ENCODE measurements around the gene STX3.
"Not testable (repeated sequence)": the region's sequence is repeated elsewhere in the genome, so short reads cannot be mapped to it uniquely, and the experiment has no call there.

STX3 gene

DNA sequence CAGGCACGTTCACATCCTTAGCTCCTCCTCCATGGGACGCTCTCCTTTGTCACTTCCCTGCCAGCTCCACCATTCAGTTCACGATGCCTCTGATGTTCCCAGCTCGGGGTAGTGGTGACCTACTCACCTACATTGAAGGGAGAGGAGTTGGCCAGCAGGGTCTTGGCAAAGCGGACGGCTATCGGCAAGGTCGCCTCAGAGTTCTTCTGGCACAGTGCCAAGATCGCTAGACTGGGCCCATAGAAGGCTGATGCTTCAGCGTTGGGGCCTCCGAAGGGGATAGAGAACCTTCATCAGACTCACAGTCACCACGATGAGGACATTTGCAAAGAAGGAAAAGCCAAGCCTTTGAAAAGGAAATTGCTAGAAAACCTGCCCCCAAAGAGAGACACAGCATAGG is 87.1 kb downstream of the STX3 start:
- DNase-seq (ENCODE audit: low spot score), result no peak

DNA sequence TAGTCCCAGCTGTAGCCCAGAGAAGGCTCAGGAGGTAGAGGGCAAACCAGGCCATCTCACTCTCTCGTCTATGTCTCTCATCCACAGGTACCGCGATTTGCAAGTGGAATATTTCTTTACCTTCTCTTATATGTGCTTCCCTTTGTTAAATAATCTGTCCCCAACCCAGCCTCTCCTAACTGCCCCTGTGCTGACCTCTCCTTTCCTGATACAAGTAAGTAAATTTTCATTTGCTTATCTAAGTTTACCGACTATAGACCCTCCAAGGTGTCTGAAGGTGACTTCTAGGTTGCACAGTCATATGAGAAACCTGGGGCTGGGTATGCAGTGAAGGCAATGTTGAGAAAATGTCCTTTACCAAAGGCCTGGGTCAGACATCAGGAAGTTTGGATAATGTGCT is 90.2 kb downstream of the STX3 start, which contains the start of gene CBLIF:
TSS of gene CBLIF (minus strand) at position 101 of the 400 bp plus-strand sequence. CDS start at position 55, 46 bp downstream.
- no peak for DNase-seq (ENCODE audit: low spot score)

DNA sequence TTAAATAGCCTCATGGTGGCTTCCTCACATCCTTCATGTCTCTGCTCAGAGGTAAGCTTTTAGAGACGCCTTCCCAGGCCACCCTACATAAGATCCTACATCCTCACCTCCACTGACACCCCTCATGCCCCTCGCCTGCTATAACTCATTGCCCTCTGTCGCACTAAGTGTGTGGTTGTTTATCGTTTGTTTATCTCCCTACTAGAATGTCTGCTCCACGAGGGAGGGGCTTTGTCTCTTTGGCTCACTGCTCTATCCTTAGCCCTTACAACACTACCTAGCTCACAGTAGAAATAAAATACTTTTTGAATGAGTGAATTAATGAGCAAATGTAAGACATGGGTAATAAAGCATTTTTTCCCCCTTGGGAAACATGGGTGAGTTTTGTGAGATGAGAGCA is 91.4 kb downstream of the STX3 start:
- DNase-seq (ENCODE audit: low spot score), result no peak

DNA sequence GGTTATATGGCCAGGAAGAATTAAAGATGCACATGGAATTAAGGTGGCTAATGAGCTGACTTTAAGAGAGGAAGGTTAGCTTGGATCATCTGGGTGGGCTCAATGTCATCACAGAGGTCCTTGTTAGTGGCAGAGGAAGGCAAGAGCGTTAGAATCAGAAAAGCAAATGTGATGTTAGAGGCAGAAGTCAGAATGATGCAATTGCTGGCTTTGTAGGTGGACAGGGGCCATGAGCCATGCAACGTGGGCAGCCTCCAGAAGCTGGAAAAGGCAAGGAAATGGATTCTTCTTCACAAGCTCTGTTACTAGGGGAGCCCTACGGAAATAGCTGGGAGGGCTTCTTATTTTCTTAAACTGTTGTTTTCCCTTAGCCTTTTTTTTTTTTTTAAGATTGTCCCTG is 92.5 kb downstream of the STX3 start:
- DNase-seq (ENCODE audit: low spot score), result no peak

DNA sequence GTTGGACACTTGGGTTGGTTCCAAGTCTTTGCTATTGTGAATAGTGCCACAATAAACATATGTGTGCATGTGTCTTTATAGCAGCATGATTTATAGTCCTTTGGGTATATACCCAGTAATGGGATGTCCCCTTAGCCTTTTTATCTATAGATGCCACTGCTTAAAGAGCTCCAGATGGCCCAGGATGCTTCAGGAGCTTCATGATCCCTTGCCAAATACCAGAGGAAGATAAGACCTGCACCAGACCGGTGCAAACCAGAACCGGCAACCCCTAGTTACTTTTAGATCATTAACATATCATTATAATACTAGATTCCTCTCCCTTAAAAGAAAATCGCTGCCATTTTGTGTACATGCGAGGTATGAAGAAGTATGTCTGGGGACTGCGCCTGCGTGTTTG is 93.3 kb downstream of the STX3 start:
- DNase-seq (ENCODE audit: low spot score), result not testable (repeated sequence)

DNA sequence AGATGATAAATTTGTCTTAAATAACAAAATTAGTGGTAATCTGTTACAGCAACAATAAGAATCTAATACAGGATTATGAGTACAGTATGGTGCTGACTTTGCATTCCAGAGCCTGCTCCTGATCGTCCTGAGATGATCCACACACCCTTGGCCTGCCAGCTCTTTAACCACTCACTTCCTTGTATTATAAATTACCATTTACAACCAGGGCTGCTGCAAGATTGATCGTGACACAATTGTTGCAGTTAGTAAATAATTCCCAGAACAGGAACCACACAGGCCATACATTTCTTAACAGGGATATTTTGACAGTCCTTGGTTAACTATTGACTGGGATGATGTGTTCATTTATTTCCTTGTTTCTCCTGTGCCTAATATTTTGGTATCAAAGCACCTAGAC is 94.0 kb downstream of the STX3 start:
- DNase-seq (ENCODE audit: low spot score), result no peak

DNA sequence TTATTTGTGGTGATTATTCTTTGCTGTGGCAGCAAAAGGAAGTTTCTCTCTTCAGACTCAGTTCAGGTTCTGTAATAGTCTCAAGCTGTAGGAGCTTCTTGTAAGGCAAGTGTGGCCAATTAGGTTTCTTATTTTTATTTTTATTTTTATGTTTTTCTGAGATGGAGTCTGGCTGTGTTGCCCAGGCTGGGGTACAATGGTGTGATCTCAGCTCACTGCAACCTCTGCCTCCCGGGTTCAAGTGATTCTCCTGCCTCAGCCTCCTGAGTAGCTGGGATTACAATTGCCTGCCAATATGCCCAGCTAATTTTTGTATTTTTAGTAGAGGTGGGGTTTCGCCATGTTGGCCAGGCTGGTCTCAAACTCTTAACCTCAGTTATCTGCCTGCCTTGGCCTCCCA is 94.4 kb downstream of the STX3 start:
- not testable (repeated sequence) for DNase-seq (ENCODE audit: low spot score)

DNA sequence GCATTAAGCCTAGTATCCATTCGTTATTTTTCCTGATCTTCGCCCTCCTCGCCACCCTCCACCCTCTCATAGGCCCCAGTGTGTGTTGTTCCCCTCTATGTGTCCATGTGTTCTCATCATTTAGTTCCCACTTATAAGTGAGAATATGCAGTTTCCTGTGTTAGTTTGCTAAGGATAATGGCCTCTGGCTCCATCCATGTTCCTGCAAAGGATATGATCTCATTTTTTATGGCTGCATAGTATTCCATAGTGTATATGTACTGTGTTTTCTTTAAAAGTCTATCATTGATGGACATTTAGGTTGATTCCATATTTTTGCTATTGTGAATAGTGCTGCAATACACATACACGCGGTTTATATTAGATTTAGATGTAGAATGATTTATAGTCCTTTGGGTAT is 96.2 kb downstream of the STX3 start:
- DNase-seq (ENCODE audit: low spot score), result not testable (repeated sequence)

DNA sequence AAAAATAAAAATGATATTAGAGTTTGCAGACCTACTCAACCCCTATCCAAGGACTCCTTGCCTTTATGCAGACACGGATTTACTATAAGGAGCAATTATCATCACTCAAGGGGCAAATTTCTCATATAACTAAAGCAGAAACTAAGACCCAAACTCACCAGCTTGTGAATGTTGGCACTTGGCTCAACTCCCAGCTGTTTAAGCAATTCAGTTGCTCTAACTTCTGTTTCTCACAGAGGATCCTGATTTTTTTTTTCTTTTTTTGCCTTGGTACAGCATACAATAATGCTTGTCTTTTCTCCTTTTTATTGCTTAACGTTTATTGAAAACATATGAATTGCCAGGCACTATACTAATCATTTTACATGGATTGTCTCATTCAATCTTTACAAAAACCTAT is 99.7 kb downstream of the STX3 start:
- DNase-seq (ENCODE audit: low spot score), result no peak

Data from hematopoietic multipotent progenitor cell treated with erythropoietin and hydrocortisone succinate and interleukin-3 and kit ligand, for 17 days (in vitro differentiated cells).